ENCODE measurements around the gene HSPA9.

HSPA9 gene

GRCh38 chr5:138610918-138611677, 35.9 kb upstream of the HSPA9 start:
- TF ChIP-seq CTCF (IDR thresholded peaks at IDR 0.05), result no peak

DNA sequence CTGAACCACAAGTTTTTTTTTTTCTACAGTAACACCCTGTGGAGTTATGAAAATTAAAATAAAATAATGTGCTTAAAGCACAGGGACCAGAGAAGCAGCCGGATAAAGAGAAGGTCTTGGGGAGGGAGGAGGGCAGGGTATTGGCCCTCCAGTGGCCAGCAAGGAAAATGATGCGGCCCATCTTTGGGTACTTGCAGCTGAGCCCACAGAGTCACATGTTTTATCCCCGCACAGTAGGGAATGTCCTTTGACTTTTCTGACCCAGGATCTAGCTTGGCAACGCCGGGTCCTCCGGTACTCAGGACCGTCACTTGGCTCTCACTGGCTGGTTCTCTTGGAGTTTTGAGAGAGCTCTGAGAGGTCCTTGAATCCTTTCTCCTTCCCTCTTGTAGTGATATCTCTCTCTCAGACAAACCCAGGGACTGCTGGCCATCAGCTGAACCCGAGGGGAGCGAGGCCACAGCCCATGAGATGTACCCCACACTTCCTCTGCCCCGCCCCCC, 35.3 kb upstream of the HSPA9 start:
- peak; percentile 4; the same call in 1 of the 2 replicates for TF ChIP-seq CTCF (IDR thresholded peaks at IDR 0.05)

DNA sequence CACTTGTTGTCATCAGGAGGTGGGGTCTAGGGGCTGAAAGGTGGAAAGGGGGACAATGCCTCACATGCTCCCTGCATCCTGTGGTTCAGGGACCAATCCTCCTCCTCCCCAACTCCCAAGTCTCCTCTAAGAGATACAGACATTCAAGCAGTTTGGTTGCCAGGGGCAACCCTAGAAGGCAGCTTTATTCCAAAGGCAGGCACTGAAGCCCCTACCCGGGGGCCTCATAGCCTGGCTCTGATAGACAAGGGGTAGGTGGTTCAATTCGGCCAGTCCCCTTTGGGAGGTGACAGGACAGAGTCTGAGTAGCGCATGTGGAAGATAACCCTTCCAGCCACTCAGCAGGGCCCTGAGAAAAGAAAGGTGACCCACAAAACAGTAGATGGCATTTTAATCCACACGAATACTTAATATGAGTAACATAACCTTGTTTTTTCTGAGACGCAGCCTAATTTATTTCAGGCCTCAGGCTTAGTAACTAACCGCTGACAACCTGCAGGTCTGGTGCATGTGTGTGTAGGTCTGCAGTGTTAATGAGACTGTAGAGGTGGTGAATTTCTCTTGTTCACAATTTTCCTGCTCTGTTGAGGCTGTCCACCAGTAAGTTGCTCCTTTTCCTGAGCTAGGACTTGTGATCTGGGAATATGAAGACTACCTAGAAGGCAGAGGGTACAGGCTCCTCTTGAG, 31.3 kb upstream of the HSPA9 start:
- TF ChIP-seq CTCF (IDR thresholded peaks at IDR 0.05), result no peak

GRCh38 chr5:138605254-138605972, 30.2 kb upstream of the HSPA9 start:
- TF ChIP-seq CTCF (IDR thresholded peaks at IDR 0.05), result no peak

DNA sequence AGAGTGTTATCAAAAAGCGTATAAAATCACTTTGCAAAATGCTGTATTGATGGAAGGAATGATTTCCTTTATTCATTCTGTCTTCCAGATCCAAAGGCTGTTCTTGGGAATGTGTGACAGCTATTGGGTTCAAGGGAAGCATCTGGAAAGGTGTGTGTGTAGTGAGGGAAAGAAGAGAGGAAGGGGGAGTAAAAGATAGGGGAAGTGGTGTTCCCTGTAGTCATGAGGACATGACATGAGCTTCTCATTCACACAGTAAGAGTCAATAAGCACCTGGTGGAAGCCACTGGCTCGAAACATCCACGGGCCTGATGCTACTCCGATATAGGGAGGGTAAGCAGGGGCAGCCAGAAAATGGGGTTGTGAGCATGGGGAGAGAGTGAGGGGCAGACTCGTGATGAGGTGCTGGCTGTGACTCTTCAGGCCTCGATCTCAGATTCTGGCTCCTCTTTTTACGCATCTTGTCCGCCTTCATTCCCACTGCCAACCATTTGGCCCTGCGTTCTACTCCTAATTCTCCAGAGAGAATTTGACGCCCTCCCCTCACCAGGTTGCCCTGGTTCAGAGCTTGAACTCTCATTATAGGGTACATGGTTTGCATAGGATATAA, 29.1 kb upstream of the HSPA9 start:
- TF ChIP-seq CTCF (IDR thresholded peaks at IDR 0.05), result no peak

DNA sequence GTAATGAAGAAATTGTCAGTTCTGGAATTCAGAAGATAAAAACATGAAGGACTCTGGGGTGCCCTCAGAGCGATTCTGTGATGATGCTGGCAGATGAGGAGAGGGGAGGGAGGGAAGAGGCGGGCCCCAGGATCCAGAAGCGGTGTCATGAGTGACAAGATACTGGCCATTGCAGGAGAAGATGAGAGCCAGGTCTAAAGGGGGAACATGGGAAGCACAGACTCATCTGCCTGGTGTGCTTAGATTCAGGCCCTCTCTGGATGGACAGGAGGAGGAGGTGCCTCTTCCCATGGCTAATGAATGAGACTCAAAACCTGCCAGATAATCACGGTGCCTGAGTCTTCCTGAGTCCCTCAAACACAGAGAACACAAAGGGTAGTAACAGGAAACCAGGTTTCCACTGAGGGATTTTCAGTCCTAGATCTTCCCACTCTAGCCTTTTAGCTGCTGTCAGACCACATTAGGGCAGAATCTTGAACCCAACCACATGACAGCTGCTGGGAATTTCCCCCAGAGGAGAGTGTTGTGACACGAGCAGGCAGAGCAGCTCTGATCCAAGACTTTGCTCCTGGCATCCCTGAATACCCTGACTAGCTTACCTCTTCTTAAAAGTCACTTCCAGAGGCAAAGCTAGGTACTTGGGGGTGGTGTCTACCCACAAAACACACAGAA, 28.2 kb upstream of the HSPA9 start:
- no peak for TF ChIP-seq CTCF (IDR thresholded peaks at IDR 0.05)

Measured in LNCAP (cell line).